Osteocyte (in vitro differentiated cells): ENCODE data around the gene CACHD1. TPM values are rescaled to one million over a fixed set of nuclear protein-coding genes. Genes with fewer than 3 reads are reported as not detected.

Experiments used
- DNase-seq: peaks from one replicate; pipeline ENCODE4 v3.0.0; 2021; ENCODE audit warnings: mixed read lengths; ENCODE audit not compliant: unreplicated experiment; ENCODE audit errors: extremely low spot score
- H3K27ac Mint-ChIP-seq: one replicate; pipeline ENCODE4 v1.8.0; 2021; ENCODE audit warnings: mild to moderate bottlenecking, mixed read lengths; ENCODE audit not compliant: unreplicated experiment
- H3K27me3 Mint-ChIP-seq: one replicate; pipeline ENCODE4 v1.8.0; 2021; ENCODE audit warnings: mixed read lengths; ENCODE audit not compliant: unreplicated experiment
- H3K36me3 Mint-ChIP-seq: one replicate; pipeline ENCODE4 v1.8.0; 2021; ENCODE audit warnings: mixed read lengths; ENCODE audit not compliant: unreplicated experiment
- H3K4me1 Mint-ChIP-seq: one replicate; pipeline ENCODE4 v1.8.0; 2021; ENCODE audit warnings: mixed read lengths; ENCODE audit not compliant: unreplicated experiment
- H3K4me3 Mint-ChIP-seq: one replicate; pipeline ENCODE4 v1.8.0; 2021; ENCODE audit warnings: mild to moderate bottlenecking, moderate library complexity, mixed read lengths; ENCODE audit not compliant: unreplicated experiment
- H3K9me3 Mint-ChIP-seq: one replicate; pipeline ENCODE4 v1.8.0; 2021; ENCODE audit warnings: mixed read lengths; ENCODE audit not compliant: unreplicated experiment
- total RNA-seq: library from RNA; stranded (reverse); gene quantifications from 2 replicates; pipeline ENCODE4 v1.2.1, GENCODE V29; 2021
- TF ChIP-seq, protein P1 (sequence below): fragments of 200-600 bp; sonication (generic); IDR thresholded peaks from 2 replicates; pipeline ENCODE4 v1.5.0; 2021; ENCODE audit warnings: antibody characterized with exemption, mild to moderate bottlenecking, moderate library complexity

The CACHD1 gene
- total RNA-seq, 1 donor from 2014 or later, result 5.5 TPM

DNA sequence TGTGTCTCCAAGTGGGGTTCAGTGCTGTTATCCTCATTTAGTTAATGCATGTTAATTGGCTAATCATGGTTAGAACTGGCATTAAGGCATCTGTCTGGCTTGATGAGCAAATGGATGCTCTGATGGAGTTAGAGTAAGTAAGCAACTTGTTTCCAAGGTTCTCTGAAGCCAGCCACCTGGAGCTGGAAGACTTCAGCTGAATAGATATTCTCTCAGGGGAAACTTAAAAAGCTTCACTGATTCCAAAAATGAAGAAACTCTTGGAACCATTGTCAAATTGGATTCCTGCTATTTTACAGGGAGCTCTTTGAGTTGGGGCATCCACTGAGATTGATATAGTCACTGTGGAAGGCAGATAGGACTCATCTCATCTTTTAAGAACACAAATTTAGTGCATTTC is 118.9 kb downstream of the CACHD1 start:
- TF ChIP-seq, protein P1, sequence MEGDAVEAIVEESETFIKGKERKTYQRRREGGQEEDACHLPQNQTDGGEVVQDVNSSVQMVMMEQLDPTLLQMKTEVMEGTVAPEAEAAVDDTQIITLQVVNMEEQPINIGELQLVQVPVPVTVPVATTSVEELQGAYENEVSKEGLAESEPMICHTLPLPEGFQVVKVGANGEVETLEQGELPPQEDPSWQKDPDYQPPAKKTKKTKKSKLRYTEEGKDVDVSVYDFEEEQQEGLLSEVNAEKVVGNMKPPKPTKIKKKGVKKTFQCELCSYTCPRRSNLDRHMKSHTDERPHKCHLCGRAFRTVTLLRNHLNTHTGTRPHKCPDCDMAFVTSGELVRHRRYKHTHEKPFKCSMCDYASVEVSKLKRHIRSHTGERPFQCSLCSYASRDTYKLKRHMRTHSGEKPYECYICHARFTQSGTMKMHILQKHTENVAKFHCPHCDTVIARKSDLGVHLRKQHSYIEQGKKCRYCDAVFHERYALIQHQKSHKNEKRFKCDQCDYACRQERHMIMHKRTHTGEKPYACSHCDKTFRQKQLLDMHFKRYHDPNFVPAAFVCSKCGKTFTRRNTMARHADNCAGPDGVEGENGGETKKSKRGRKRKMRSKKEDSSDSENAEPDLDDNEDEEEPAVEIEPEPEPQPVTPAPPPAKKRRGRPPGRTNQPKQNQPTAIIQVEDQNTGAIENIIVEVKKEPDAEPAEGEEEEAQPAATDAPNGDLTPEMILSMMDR, result no peak
- no peak for DNase-seq
- Mint-ChIP-seq H3K27ac (no peak overlapping the region), H3K27me3 (no peaks in the 10 kb centered on the region), H3K9me3 (no peaks in the 10 kb centered on the region), H3K36me3 (no peaks in the 10 kb centered on the region), H3K4me3 (no peak overlapping the region), H3K4me1 (no peaks in the 10 kb centered on the region)

DNA sequence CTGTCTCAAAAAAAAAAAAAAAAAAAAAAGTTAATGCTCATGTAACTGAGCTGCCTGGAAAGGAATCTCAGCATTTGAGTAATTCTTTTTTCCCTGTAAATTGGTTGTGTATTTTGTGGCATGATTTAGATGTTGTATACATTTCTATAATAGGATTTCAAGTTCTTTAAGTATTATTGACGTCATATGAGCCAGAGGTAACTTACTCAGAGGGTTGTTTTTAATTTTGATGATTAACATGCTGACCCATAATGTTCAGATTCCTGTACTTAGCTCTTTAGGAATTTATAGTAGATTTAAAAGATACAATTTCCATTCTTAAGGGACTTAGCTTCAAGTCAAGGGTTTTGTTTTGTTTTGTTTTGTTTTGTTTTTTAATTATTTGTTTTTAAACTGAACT is 120.4 kb downstream of the CACHD1 start:
- no peak overlapping the region for H3K27ac Mint-ChIP-seq
- no peak overlapping the region for H3K4me3 Mint-ChIP-seq
- H3K27me3 Mint-ChIP-seq, result no peaks in the 10 kb centered on the region
- H3K4me1 Mint-ChIP-seq, result no peaks in the 10 kb centered on the region
- H3K36me3 Mint-ChIP-seq, result no peaks in the 10 kb centered on the region
- TF ChIP-seq, protein P1, result no peak
- no peak for DNase-seq
- no peaks in the 10 kb centered on the region for H3K9me3 Mint-ChIP-seq

DNA sequence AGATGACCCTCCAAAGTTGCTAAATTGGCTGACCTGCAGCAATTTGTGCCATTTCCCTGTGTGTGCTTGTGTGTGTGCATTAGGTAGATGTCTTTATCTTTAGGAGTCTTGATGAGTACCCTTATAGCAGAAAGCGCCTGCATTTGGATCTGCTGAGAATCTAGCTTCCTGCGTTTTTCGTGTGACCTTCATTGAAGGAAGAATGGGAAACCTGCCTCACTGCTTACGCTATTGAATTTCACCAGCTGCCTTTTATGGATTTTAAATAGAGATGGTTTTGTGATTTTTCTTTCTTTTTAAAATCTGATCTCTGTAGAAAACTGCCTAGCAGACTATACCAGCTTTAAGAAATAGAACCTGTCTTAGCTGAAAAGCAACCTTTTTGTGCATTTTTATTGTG is 124.5 kb downstream of the CACHD1 start:
- no peak overlapping the region for H3K27ac Mint-ChIP-seq
- no peaks in the 10 kb centered on the region for H3K36me3 Mint-ChIP-seq
- TF ChIP-seq, protein P1, result no peak
- no peaks in the 10 kb centered on the region for H3K27me3 Mint-ChIP-seq
- no peak for DNase-seq
- peaks cover 13% of the 10 kb centered on the region for H3K4me1 Mint-ChIP-seq
- H3K4me3 Mint-ChIP-seq, result no peak overlapping the region
- no peaks in the 10 kb centered on the region for H3K9me3 Mint-ChIP-seq

DNA sequence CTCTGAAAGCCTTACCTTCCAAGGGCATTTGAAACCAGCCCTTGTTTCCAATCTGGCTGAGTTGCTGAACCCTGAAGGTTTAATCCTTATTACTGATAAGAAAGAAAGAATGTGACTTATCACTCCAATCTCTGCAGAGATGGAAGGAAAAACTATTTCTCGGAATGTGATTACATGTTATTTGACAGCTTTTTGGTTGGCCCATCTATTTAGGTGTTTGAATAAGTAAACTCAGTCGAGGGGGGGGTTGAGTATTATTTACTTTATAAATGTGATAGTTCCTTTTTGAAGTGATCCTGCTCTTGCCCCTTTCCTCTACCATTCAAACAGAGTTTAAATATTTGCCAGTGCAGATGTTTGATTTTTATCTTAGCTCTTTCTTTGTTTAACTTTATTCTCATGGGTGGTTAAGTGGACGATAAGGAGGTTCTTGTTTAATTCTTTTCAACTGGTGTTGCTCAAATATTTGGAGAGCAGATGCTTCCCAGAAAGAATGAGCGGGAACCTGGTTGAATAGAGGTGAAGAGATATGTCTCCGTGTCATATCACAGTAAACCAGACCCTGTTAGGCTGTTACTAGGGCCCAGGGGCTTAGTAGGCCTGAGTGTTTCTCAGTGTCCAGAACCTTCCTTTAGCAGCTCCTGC is 126.1 kb downstream of the CACHD1 start:
- DNase-seq, result no peak
- Mint-ChIP-seq H3K36me3 (no peaks in the 10 kb centered on the region), H3K27ac (no peak overlapping the region), H3K9me3 (no peaks in the 10 kb centered on the region), H3K4me3 (no peak overlapping the region), H3K4me1 (peaks cover 13% of the 10 kb centered on the region), H3K27me3 (no peaks in the 10 kb centered on the region)
- TF ChIP-seq, protein P1, result no peak

DNA sequence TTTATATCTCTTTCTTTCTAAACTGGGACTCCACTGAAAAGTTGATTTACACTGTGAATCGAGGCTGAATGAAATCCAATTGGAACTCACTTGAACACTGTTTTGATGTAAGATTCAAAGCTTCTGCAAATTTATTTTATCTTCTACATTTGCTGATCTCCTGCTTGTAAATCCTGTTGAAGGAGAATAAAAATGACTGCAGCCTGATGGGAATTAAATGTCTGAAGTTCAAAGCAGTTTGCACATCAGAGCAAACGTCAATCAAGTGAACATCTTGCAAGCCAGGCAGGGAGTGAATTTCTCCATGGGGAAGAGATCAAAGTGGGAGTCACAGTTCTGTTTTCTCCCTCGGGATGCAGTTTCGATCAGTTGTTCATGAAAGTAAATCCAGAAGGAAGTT is 127.2 kb downstream of the CACHD1 start:
- Mint-ChIP-seq H3K27me3 (no peaks in the 10 kb centered on the region), H3K27ac (no peak overlapping the region), H3K36me3 (no peaks in the 10 kb centered on the region), H3K4me1 (peaks cover 13% of the 10 kb centered on the region), H3K9me3 (no peaks in the 10 kb centered on the region), H3K4me3 (no peak overlapping the region)
- TF ChIP-seq, protein P1, result no peak
- DNase-seq, result no peak
